Ascending aorta (tissue), 2 donors: Measurements from ENCODE around the gene BANP. TPM values are rescaled to one million over a fixed set of nuclear protein-coding genes. Genes with fewer than 3 reads are reported as not detected.
"Not testable (repeated sequence)": the region's sequence is repeated elsewhere in the genome, so short reads cannot be mapped to it uniquely, and the experiment has no call there.

ENCODE experiments used
- DNase-seq, 2 donors: peaks; one replicate each; pipeline ENCODE4 v3.0.0-alpha.2; 2019; ENCODE audit warnings: low spot score in 2 of 2
- H3K27ac ChIP-seq, 2 donors: fragments of 200-600 bp; sonication (generic); one replicate each; pipeline ENCODE4 v1.5.1; 2016 to 2017; ENCODE audit warnings: mild to moderate bottlenecking in 1 of 2
- H3K27me3 ChIP-seq: fragments of 200-600 bp; sonication (generic); one replicate; pipeline ENCODE4 v1.5.1; 2017
- H3K36me3 ChIP-seq, 2 donors: fragments of 200-600 bp; sonication (generic); one replicate each; pipeline ENCODE4 v1.5.1; 2016
- H3K4me1 ChIP-seq, 2 donors: fragments of 200-600 bp; sonication (generic); one replicate each; pipeline ENCODE4 v1.5.1; 2016 to 2017; ENCODE audit warnings: mild to moderate bottlenecking in 1 of 2
- H3K4me3 ChIP-seq, 2 donors: fragments of 200-600 bp; sonication (generic); one replicate each; pipeline ENCODE4 v1.5.1; 2016 to 2017; ENCODE audit warnings: mild to moderate bottlenecking in 1 of 2
- H3K9me3 ChIP-seq, 2 donors: fragments of 200-600 bp; sonication (generic); one replicate each; pipeline ENCODE4 v1.5.1; 2016
- CTCF ChIP-seq, 3 experiments: fragments of 200-600 bp in 2 of 3; fragments of 450-650 bp in 1 of 3; sonication (generic) in 2 of 3; IDR thresholded peaks; one replicate each; pipeline ENCODE4 v1.5.1; 2016 to 2019; ENCODE audit warnings: antibody characterized with exemption in 3 of 3, mild to moderate bottlenecking in 1 of 3, moderate library complexity in 1 of 3
- intact Hi-C: fragments of 100-400 bp; cut with DNase I; formaldehyde crosslinking; loops from one replicate; pipeline ENCODE4 v1.15.1; 2023
- total RNA-seq: library from RNA; depleted of rRNA; stranded (reverse); fragments of >200 nt; gene quantifications from one replicate; pipeline ENCODE4 v1.1.0, GENCODE V29; 2016

The BANP gene
- total RNA-seq, 1 donor from 2014 or later: 23.4 TPM

DNA sequence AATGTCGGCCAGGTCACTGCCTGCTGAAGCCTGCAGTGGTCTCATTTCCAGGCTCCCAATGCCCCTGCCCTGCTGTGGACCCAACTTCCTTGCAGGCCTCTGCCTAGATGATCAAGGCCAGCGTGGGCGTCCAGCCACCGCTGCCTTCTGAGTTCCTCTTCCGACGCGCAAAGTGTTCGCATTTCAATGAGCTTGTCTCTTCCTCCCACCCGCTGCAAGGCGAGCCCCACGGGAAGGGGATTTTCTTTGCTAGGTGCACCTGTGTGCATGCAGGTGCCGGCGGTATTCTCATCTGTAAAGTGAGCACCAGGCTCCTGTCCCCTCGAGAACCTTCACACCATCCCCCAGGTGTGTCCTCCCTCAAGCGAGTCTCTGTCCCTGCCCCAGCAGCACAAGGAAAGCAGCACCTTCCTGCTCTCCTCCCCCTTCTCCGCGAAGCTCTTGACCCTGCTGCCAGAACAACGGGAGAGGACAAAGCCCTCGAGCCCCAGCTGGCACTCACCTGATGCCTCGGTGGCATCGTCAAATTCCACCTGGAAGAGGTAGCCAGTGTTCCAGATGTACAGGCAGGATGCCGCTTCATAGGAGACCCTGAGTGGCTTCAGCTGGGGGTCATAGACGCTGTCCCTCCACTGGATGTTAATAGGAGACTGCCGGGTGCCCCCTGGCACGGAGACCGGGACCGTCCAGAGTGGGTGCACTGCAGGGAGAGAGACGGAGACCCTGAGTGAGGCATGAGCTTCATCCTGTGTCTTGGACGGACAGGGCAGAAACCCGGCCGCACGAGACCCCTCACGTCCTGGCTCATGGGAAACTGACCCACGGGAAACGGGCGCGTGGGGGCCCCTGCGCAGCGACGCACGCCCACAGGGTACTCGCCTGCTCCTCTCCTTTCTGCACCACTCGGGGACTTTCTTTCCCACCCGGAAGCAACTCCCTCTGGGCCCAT, 24.7 kb upstream of the BANP start:
- Histone ChIP-seq H3K4me3 (no peak overlapping the region), H3K27ac (no peak overlapping the region), H3K4me1 (peaks cover 0 to 3% of the 10 kb centered on the region in 2 donors), H3K36me3 (no peaks in the 10 kb centered on the region), H3K9me3 (no peaks in the 10 kb centered on the region), H3K27me3 (no peaks in the 10 kb centered on the region)
- no peak for TF ChIP-seq CTCF (IDR thresholded peaks at IDR 0.05)
- intact Hi-C loops: no loop called here
- no peak for DNase-seq

DNA sequence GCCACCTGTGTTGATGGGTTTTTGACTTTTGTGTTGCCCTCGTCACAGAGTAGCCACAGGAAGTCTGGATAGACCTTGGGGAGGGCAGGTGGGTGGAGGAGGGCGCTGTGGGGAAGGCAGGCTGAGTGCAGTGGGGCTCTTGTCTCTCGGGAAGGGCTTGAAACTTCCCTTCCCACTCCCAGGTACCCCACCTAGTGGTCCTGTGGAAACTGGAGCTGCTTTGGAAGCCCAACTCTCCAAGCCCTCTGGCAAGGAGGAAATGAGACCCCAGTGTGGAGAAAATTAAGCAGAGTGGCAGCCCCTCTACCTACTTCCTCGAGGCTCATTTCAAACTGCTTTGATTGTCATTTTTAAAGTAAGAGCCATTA, 24.1 kb upstream of the BANP start:
- TF ChIP-seq CTCF (IDR thresholded peaks at IDR 0.05): no peak
- H3K27ac ChIP-seq: no peak overlapping the region
- H3K27me3 ChIP-seq: no peaks in the 10 kb centered on the region
- H3K4me1 ChIP-seq: peaks cover 0 to 3% of the 10 kb centered on the region in 2 donors
- no peak overlapping the region for H3K4me3 ChIP-seq
- H3K36me3 ChIP-seq: no peaks in the 10 kb centered on the region
- no peak for DNase-seq
- no peaks in the 10 kb centered on the region for H3K9me3 ChIP-seq
- intact Hi-C loops: no loop called here

- Histone ChIP-seq H3K27ac (no peak overlapping the region), H3K4me3 (no peak overlapping the region), H3K27me3 (no peaks in the 10 kb centered on the region), H3K9me3 (no peaks in the 10 kb centered on the region), H3K4me1 (no peaks in the 10 kb centered on the region), H3K36me3 (no peaks in the 10 kb centered on the region)
- intact Hi-C loops: no loop called here
- no peak for DNase-seq
- TF ChIP-seq CTCF (IDR thresholded peaks at IDR 0.05): no peak
Measured at GRCh38 chr16:87929986-87930385, 21.2 kb upstream of the BANP start.

GRCh38 chr16:87930456-87930855, 20.8 kb upstream of the BANP start:
- no peak for DNase-seq
- H3K4me1 ChIP-seq: no peaks in the 10 kb centered on the region
- no peak overlapping the region for H3K27ac ChIP-seq
- no peak overlapping the region for H3K4me3 ChIP-seq
- peak in 1 of 3 experiments; percentile 7 for TF ChIP-seq CTCF (IDR thresholded peaks at IDR 0.05)
- H3K27me3 ChIP-seq: no peaks in the 10 kb centered on the region
- H3K9me3 ChIP-seq: no peaks in the 10 kb centered on the region
- intact Hi-C loops: no loop called here
- H3K36me3 ChIP-seq: no peaks in the 10 kb centered on the region

- no peak overlapping the region for H3K27ac ChIP-seq
- no peaks in the 10 kb centered on the region for H3K36me3 ChIP-seq
- TF ChIP-seq CTCF (IDR thresholded peaks at IDR 0.05): no peak
- H3K4me3 ChIP-seq: no peak overlapping the region
- no peaks in the 10 kb centered on the region for H3K4me1 ChIP-seq
- intact Hi-C loops: no loop called here
- no peaks in the 10 kb centered on the region for H3K9me3 ChIP-seq
- no peaks in the 10 kb centered on the region for H3K27me3 ChIP-seq
- DNase-seq: no peak
Measured at GRCh38 chr16:87931504-87931903, 19.7 kb upstream of the BANP start.

- H3K4me3 ChIP-seq, H3K36me3 ChIP-seq, H3K4me1 ChIP-seq, H3K27me3 ChIP-seq, H3K27ac ChIP-seq, DNase-seq, H3K9me3 ChIP-seq, intact Hi-C loops: not testable (repeated sequence)
Measured at GRCh38 chr16:87932475-87933139, 18.6 kb upstream of the BANP start.
